Fibroblast of lung (primary cell): ENCODE results near the gene CABCOCO1.

Source experiments
- EZH2 ChIP-seq: IDR thresholded peaks from 2 replicates; pipeline ENCODE4 v1.5.1; 2012; ENCODE audit warnings: low read length, control low read depth, mild to moderate bottlenecking; ENCODE audit errors: missing control alignments
- TF ChIP-seq, protein P1 (sequence below), 2 donors: IDR thresholded peaks in 1 of 2; conservative IDR thresholded peaks in 1 of 2; 1 replicate in 1 of 2; 2 replicates in 1 of 2; pipeline ENCODE4 v1.5.1; 2011 to 2012; ENCODE audit warnings: low read length in 2 of 2, control low read depth in 1 of 2, inconsistent platforms in 1 of 2, low read depth in 1 of 2, mild to moderate bottlenecking in 1 of 2

DNA sequence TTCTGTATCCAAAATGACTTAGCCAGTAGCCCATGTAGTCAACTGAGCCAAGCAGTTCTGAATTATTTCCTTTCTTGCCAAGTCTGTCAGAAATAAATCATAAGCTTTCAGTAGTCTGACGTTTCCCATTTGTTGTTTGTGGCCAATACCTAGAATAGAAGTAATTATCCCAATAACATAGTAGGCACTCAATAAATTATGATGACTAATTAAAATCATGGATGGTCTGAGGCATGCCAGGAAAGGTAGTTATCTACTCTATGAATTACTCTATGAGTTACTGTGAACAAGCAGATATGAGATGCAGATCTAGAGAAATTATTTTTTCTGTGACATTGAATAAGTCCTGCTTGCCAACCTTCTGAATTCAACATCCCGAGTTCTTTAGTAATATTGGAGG, 2.3 kb downstream of the CABCOCO1 start:
- TF ChIP-seq, protein P1, sequence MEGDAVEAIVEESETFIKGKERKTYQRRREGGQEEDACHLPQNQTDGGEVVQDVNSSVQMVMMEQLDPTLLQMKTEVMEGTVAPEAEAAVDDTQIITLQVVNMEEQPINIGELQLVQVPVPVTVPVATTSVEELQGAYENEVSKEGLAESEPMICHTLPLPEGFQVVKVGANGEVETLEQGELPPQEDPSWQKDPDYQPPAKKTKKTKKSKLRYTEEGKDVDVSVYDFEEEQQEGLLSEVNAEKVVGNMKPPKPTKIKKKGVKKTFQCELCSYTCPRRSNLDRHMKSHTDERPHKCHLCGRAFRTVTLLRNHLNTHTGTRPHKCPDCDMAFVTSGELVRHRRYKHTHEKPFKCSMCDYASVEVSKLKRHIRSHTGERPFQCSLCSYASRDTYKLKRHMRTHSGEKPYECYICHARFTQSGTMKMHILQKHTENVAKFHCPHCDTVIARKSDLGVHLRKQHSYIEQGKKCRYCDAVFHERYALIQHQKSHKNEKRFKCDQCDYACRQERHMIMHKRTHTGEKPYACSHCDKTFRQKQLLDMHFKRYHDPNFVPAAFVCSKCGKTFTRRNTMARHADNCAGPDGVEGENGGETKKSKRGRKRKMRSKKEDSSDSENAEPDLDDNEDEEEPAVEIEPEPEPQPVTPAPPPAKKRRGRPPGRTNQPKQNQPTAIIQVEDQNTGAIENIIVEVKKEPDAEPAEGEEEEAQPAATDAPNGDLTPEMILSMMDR (conservative IDR thresholded peaks at IDR 0.05 in 1 of 2, IDR thresholded peaks at IDR 0.05 in 1 of 2; ENCODE audit: low read depth in 1 of 2, low read length in 2 of 2), result no peak
- TF ChIP-seq EZH2, result no peak
